NB4 (cell line): ENCODE measurements around the gene EXOC3.

Experiments
- CTCF ChIP-seq: IDR thresholded peaks from one replicate; pipeline ENCODE4 v1.5.1; 2012; ENCODE audit warnings: low read depth, low read length
- MYC ChIP-seq: IDR thresholded peaks from 2 replicates; pipeline ENCODE4 v1.6.1; 2011; ENCODE audit warnings: low read depth, low read length
- POLR2A ChIP-seq: IDR thresholded peaks from 2 replicates; pipeline ENCODE4 v1.6.1; 2011; ENCODE audit warnings: mild to moderate bottlenecking; ENCODE audit not compliant: insufficient read length; ENCODE audit errors: extremely low read depth

- TF ChIP-seq POLR2A (no peak), CTCF (no peak), MYC (no peak)
Measured at GRCh38 chr5:491856-492155, 48.8 kb downstream of the EXOC3 start.
